GM12878 (cell line): ENCODE measurements around the gene DYSF. TPM values are rescaled to one million over a fixed set of nuclear protein-coding genes. Genes with fewer than 3 reads are reported as not detected.

Experiments used
- ATAC-seq: fragments of 200-7000 bp; cut with Tn5 transposase; 3 replicates; pipeline ENCODE4 v1.9.1; 2020; ENCODE audit warnings: mild to moderate bottlenecking, moderate library complexity
- BruUV-seq: library from RNA; stranded (reverse); fragments of 400-500 nt; replicated peaks from 2 replicates; lab custom pipeline; 2021; lab: Mats Ljungman, UMichigan
- CTCF ChIA-PET: fragments of 300-600 bp; sonication (Branson Sonifier 250); formaldehyde crosslinking; extraction: SDS; loops from one replicate; lab custom pipeline; 2021; ENCODE audit warnings: inconsistent platforms; lab: Yijun Ruan, JAX
- POLR2A ChIA-PET: fragments of 350-600 bp; formaldehyde crosslinking; extraction: SDS; loops from one replicate; lab custom pipeline; 2021; ENCODE audit warnings: inconsistent platforms; lab: Charles Lee
- RAD21 ChIA-PET: fragments of 300-600 bp; sonication (Branson Sonifier 250); formaldehyde crosslinking; loops from one replicate; lab custom pipeline; 2023; ENCODE audit warnings: antibody characterized with exemption; ENCODE audit not compliant: unreplicated experiment; lab: Charles Lee
- SMC1A ChIA-PET: fragments of 300-600 bp; sonication (Branson Sonifier 250); formaldehyde crosslinking; loops from one replicate; lab custom pipeline; 2023; ENCODE audit not compliant: unreplicated experiment, uncharacterized antibody; lab: Charles Lee
- DNase-seq: peaks from one replicate; pipeline ENCODE4 v3.0.0-alpha.2; 2011; ENCODE audit warnings: low read depth, low spot score
- FAIRE-seq: peaks from 3 replicates; lab custom pipeline; 2011; peaks lifted over from hg19 to GRCh38; lab: Jason Lieb, UNC
- H2AFZ ChIP-seq: 2 replicates; pipeline ENCODE4 v1.6.0; 2011; ENCODE audit warnings: low read depth, low read length, control low read depth; ENCODE audit not compliant: control insufficient read depth
- H3K27ac ChIP-seq: 2 replicates; pipeline ENCODE4 v1.5.1; 2011; ENCODE audit warnings: control low read depth; ENCODE audit not compliant: control insufficient read depth, insufficient read depth
- H3K27me3 ChIP-seq, 2 experiments: replicated peaks in 1 of 2; 2 replicates each; pipeline versions ENCODE4 v1.6.0 to v1.6.1; 2011; ENCODE audit warnings: low read length in 1 of 2; ENCODE audit not compliant: control insufficient read depth in 2 of 2, insufficient read depth in 2 of 2
- H3K36me3 ChIP-seq, 2 experiments: 2 replicates each; pipeline ENCODE4 v1.5.1; 2011; ENCODE audit warnings: low read length in 1 of 2; ENCODE audit not compliant: control insufficient read depth in 2 of 2, insufficient read depth in 2 of 2
- H3K4me1 ChIP-seq: 2 replicates; pipeline ENCODE4 v1.6.1; 2011; ENCODE audit warnings: mild to moderate bottlenecking, low read length, moderate library complexity, mixed read lengths; ENCODE audit not compliant: control insufficient read depth, insufficient read depth
- H3K4me2 ChIP-seq: 2 replicates; pipeline ENCODE4 v1.6.0; 2011; ENCODE audit warnings: control low read depth; ENCODE audit not compliant: control insufficient read depth, insufficient read depth
- H3K4me3 ChIP-seq: fragments of 200-600 bp; sonication (generic); 2 replicates; pipeline ENCODE4 v1.5.1; 2016
- H3K79me2 ChIP-seq: 2 replicates; pipeline ENCODE4 v1.6.0; 2011; ENCODE audit warnings: low read length; ENCODE audit not compliant: control insufficient read depth, insufficient read depth
- H3K9ac ChIP-seq: 2 replicates; pipeline ENCODE4 v1.8.0; 2011; ENCODE audit warnings: low read length, control low read depth, mixed read lengths; ENCODE audit not compliant: control insufficient read depth, insufficient read depth
- H3K9me3 ChIP-seq: replicated peaks from 3 replicates; pipeline ENCODE4 v1.5.1; 2011; ENCODE audit warnings: mild to moderate bottlenecking, low read length; ENCODE audit not compliant: control insufficient read depth, insufficient read depth
- H4K20me1 ChIP-seq: 2 replicates; pipeline ENCODE4 v1.6.0; 2011; ENCODE audit not compliant: control insufficient read depth, insufficient read depth
- ATF7 ChIP-seq: fragments of 450-650 bp; IDR thresholded peaks from 2 replicates; pipeline ENCODE4 v1.6.1; 2016; ENCODE audit warnings: low read depth, mild to moderate bottlenecking
- CBFB ChIP-seq: IDR thresholded peaks from 2 replicates; pipeline ENCODE4 v1.6.1; 2016; ENCODE audit warnings: antibody characterized with exemption, low read depth
- CEBPB ChIP-seq, 2 experiments: fragments of 150-350 bp in 1 of 2; IDR thresholded peaks; 2 replicates each; pipeline ENCODE4 v1.6.1; 2012 to 2014; ENCODE audit warnings: low read depth in 2 of 2, low read length in 2 of 2, borderline replicate concordance in 1 of 2, inconsistent platforms in 1 of 2
- EP300 ChIP-seq, 2 experiments: fragments of 150-350 bp in 1 of 2; IDR thresholded peaks; 2 replicates each; pipeline ENCODE4 v1.6.1; 2011 to 2012; ENCODE audit warnings: low read depth in 2 of 2, low read length in 2 of 2, borderline replicate concordance in 1 of 2, improper control_type of control experiment in 1 of 2, inconsistent platforms in 1 of 2; ENCODE audit not compliant: control insufficient read depth in 1 of 2
- IKZF2 ChIP-seq, 2 experiments: fragments of 450-650 bp; IDR thresholded peaks; 2 replicates each; pipeline ENCODE4 v1.6.1; 2017; ENCODE audit warnings: mild to moderate bottlenecking in 2 of 2, moderate library complexity in 2 of 2
- KAT2A ChIP-seq: conservative IDR thresholded peaks from 2 replicates; pipeline ENCODE4 v1.6.1; 2011; ENCODE audit warnings: low read depth, low read length; ENCODE audit not compliant: control insufficient read depth
- MEF2B ChIP-seq: fragments of 450-650 bp; IDR thresholded peaks from 2 replicates; pipeline ENCODE4 v1.6.1; 2018; ENCODE audit warnings: mild to moderate bottlenecking, moderate library complexity; ENCODE audit not compliant: partially characterized antibody, poor library complexity, severe bottlenecking
- MTA2 ChIP-seq: fragments of 450-650 bp; IDR thresholded peaks from 2 replicates; pipeline ENCODE4 v1.6.1; 2016; ENCODE audit warnings: low read depth, mild to moderate bottlenecking, moderate library complexity
- MXI1 ChIP-seq: fragments of 150-350 bp; IDR thresholded peaks from 2 replicates; pipeline ENCODE4 v1.6.1; 2011; ENCODE audit warnings: low read depth, mild to moderate bottlenecking, inconsistent platforms, low read length, improper control_type of control experiment
- MYC ChIP-seq: IDR thresholded peaks from 2 replicates; pipeline ENCODE4 v1.6.1; 2011; ENCODE audit warnings: mild to moderate bottlenecking, low read length, moderate library complexity, inconsistent platforms; ENCODE audit not compliant: insufficient read depth, insufficient replicate concordance, insufficient read length, severe bottlenecking
- NBN ChIP-seq: fragments of 450-650 bp; IDR thresholded peaks from 2 replicates; pipeline ENCODE4 v1.6.1; 2016
- RAD21 ChIP-seq: IDR thresholded peaks from 2 replicates; pipeline ENCODE4 v1.6.1; 2011; ENCODE audit warnings: mild to moderate bottlenecking, low read depth, low read length, moderate library complexity; ENCODE audit not compliant: insufficient read depth
- RAD51 ChIP-seq: fragments of 450-650 bp; IDR thresholded peaks from 2 replicates; pipeline ENCODE4 v1.6.1; 2016; ENCODE audit warnings: moderate library complexity, mild to moderate bottlenecking, inconsistent platforms
- SMAD5 ChIP-seq: IDR thresholded peaks from 2 replicates; pipeline ENCODE4 v1.6.1; 2016; ENCODE audit warnings: antibody characterized with exemption, low read depth
- TCF7 ChIP-seq: IDR thresholded peaks from 2 replicates; pipeline ENCODE4 v1.6.1; 2014; ENCODE audit warnings: antibody characterized with exemption, borderline replicate concordance
- WGBS: methylation state at CpG from one replicate; pipeline ENCODE4 v1.1.6; 2016; ENCODE audit warnings: low lambda C conversion rate; ENCODE audit not compliant: insufficient replicate concordance, insufficient coverage; ENCODE audit errors: missing lambda C conversion rate; 5-methylcytosine and 5-hydroxymethylcytosine counted together
- in situ Hi-C: fragments of 300-500 bp; cut with MboI; formaldehyde crosslinking; loops from 9 replicates; pipeline ENCODE4 v1.14.3; 2018; ENCODE audit warnings: mixed read lengths
- intact Hi-C: fragments of 100-400 bp; cut with micrococcal nuclease; formaldehyde crosslinking; loops from one replicate; pipeline ENCODE4 v1.14.2; 2022; ENCODE audit not compliant: unreplicated experiment
- polyA plus RNA-seq, 11 experiments: library from polyadenylated mRNA; depleted of rRNA in 4 of 11; unstranded in 6 of 11; stranded (reverse) in 5 of 11; fragments of >200 nt; fragmentation: Nextera tagmentation in 4 of 11; fragmentation: Illumina TruSeq in 1 of 11; extraction: Ambion mirVana in 4 of 11; extraction: Trizol in 1 of 11; gene quantifications; 1 replicate in 1 of 11; 2 replicates in 10 of 11; pipeline versions ENCODE4 v1.2.1 to v1.2.3, GENCODE V29; 2011 to 2016; ENCODE audit warnings: inconsistent platforms in 2 of 11, missing spikeins in 2 of 11, low read depth in 1 of 11
- total RNA-seq, 4 experiments: library from RNA; depleted of rRNA in 3 of 4; stranded (reverse); fragments of >200 nt in 3 of 4; fragmentation: Illumina TruSeq in 1 of 4; extraction: Trizol in 1 of 4; gene quantifications; 2 replicates each; pipeline versions ENCODE4 v1.2.1 to v1.2.3, GENCODE V29; 2013 to 2021

Gene DYSF
- total and polyA plus RNA-seq, 10 of the 15 experiments (the other 5 are each of a cell fraction or from before 2014, with no cell fraction given): under 0.01 to 0.15 (median 0.03) TPM; not detected in 7

- H3K4me1 ChIP-seq: no peaks in the 10 kb centered on the region
- no peaks in the 10 kb centered on the region for H3K27me3 ChIP-seq
- no peak overlapping the region for H3K4me3 ChIP-seq
- DNase-seq (no peak), FAIRE-seq (no peak), ATAC-seq (peak; percentile 57)
- H3K27ac ChIP-seq: no peak overlapping the region
- no peak overlapping the region for H3K9ac ChIP-seq
- ChIA-PET SMC1A (interaction anchor here (1.3 kb wide), 1 partner anchor 9 kb away, joined by 4 read pairs; no protein-coding TSS in a partner anchor), CTCF (interaction anchor here (2.0 kb wide), 1 partner anchor 78 kb away, joined by 6 read pairs; the partner anchor contains the start of gene ZNF638), POLR2A (no interaction called here), RAD21 (no interaction called here)
- intact Hi-C loops (no loop called here), in situ Hi-C loops (no loop called here)
- H3K4me2 ChIP-seq: no peak overlapping the region
- TF ChIP-seq EP300 (IDR thresholded peaks at IDR 0.05; ENCODE audit: borderline replicate concordance in 1 of 2, control insufficient read depth in 1 of 2, low read depth in 2 of 2, low read length in 2 of 2): peak in 1 of 2 experiments; percentile 53; a peak in 1 of 4 replicates
- TF ChIP-seq CBFB: no peak
- peak; percentile 11 to 26; a peak in 1 of 4 replicates for TF ChIP-seq IKZF2 (IDR thresholded peaks at IDR 0.05)
- no peak for TF ChIP-seq KAT2A
- TF ChIP-seq NBN: no peak
- TF ChIP-seq MYC: no peak
- TF ChIP-seq MEF2B: peak; percentile 82
- TF ChIP-seq ATF7: peak; percentile 50
- TF ChIP-seq RAD21: no peak
- TF ChIP-seq MTA2: peak; percentile 84
- TF ChIP-seq MXI1: 0 out of 2 replicates have a peak, but pooled peaks have one; percentile 41
- no peak for TF ChIP-seq SMAD5
- TF ChIP-seq RAD51: no peak
- TF ChIP-seq TCF7: no peak
- TF ChIP-seq CEBPB (IDR thresholded peaks at IDR 0.05; ENCODE audit: borderline replicate concordance in 1 of 2, low read depth in 2 of 2, low read length in 2 of 2): no peak
- no peaks in the 10 kb centered on the region for H4K20me1 ChIP-seq
- no peaks in the 10 kb centered on the region; the same call in 2 of the 3 replicates for H3K9me3 ChIP-seq
- 32% methylated on average over 3 of the region's 3 CpGs for WGBS
- no peak overlapping the region for H2AFZ ChIP-seq
- no TSS peak for BruUV-seq
- no peaks in the 10 kb centered on the region for H3K79me2 ChIP-seq
- H3K36me3 ChIP-seq: peaks cover 2 to 11% of the 10 kb centered on the region in 2 experiments; a peak in 3 of 4 replicates
These were observed 43.8 kb upstream of the DYSF start for GRCh38 chr2:71409611-71410010.
